Endothelial cell of umbilical vein (primary cell): Measurements from ENCODE around the gene ZNF462.

Experiments used
- EZH2 ChIP-seq: IDR thresholded peaks from 2 replicates; pipeline ENCODE4 v1.6.1; 2012; ENCODE audit warnings: borderline replicate concordance, low read depth, mild to moderate bottlenecking, moderate library complexity, low read length, inconsistent platforms; ENCODE audit not compliant: severe bottlenecking
- MYC ChIP-seq: IDR thresholded peaks from one replicate; pipeline ENCODE4 v1.6.1; 2011; ENCODE audit warnings: mild to moderate bottlenecking, low read depth, low read length
- POLR2A ChIP-seq: IDR thresholded peaks from 2 replicates; pipeline ENCODE4 v1.6.1; 2012; ENCODE audit warnings: low read depth, mild to moderate bottlenecking, control low read depth, low read length
- POLR2AphosphoS5 ChIP-seq: IDR thresholded peaks from 2 replicates; pipeline ENCODE4 v1.6.1; 2012; ENCODE audit warnings: low read depth, mild to moderate bottlenecking, control low read depth, low read length, moderate library complexity; ENCODE audit not compliant: insufficient read depth
- TF ChIP-seq, protein P1 (sequence below), 2 donors: IDR thresholded peaks; 1 replicate in 1 of 2; 2 replicates in 1 of 2; pipeline ENCODE4 v1.5.1; 2011; ENCODE audit warnings: low read length in 2 of 2, mild to moderate bottlenecking in 2 of 2, moderate library complexity in 2 of 2, control low read depth in 1 of 2, inconsistent platforms in 1 of 2, low read depth in 1 of 2; ENCODE audit not compliant: insufficient read depth in 1 of 2; ENCODE audit errors: extremely low read depth in 1 of 2
- TF ChIP-seq, protein P2 (sequence below): IDR thresholded peaks from 2 replicates; pipeline ENCODE4 v1.6.1; 2011; ENCODE audit not compliant: insufficient read depth, insufficient read length

DNA sequence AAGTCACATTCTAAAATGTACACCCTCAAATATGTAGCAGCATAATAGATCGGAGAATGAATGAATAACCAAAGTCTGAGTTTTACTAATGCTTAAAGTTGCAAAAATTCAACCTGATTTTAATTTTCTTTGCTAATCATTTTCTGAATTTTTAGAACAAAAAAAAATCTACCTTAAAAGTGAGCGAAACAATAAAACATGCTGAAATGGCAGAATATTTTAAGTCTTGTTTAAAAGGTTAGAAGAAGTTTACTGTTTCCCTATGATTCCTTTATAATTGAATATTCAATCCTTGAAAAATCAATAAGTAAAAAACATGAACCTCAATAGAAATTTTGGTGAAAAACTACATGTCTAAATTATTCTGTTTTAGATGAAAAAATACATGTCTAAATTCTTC is 27.1 kb upstream of the ZNF462 start:
- TF ChIP-seq, protein P1, sequence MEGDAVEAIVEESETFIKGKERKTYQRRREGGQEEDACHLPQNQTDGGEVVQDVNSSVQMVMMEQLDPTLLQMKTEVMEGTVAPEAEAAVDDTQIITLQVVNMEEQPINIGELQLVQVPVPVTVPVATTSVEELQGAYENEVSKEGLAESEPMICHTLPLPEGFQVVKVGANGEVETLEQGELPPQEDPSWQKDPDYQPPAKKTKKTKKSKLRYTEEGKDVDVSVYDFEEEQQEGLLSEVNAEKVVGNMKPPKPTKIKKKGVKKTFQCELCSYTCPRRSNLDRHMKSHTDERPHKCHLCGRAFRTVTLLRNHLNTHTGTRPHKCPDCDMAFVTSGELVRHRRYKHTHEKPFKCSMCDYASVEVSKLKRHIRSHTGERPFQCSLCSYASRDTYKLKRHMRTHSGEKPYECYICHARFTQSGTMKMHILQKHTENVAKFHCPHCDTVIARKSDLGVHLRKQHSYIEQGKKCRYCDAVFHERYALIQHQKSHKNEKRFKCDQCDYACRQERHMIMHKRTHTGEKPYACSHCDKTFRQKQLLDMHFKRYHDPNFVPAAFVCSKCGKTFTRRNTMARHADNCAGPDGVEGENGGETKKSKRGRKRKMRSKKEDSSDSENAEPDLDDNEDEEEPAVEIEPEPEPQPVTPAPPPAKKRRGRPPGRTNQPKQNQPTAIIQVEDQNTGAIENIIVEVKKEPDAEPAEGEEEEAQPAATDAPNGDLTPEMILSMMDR (IDR thresholded peaks at IDR 0.05; ENCODE audit: extremely low read depth in 1 of 2, insufficient read depth in 1 of 2, low read depth in 1 of 2, low read length in 2 of 2), result no peak
- TF ChIP-seq POLR2AphosphoS5, result no peak
- TF ChIP-seq MYC, result no peak
- TF ChIP-seq EZH2, result no peak
- TF ChIP-seq, protein P2, sequence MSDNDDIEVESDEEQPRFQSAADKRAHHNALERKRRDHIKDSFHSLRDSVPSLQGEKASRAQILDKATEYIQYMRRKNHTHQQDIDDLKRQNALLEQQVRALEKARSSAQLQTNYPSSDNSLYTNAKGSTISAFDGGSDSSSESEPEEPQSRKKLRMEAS, result no peak
- no peak for TF ChIP-seq POLR2A
